Measurements from ENCODE around the gene ANKHD1. TPM values are rescaled to one million over a fixed set of nuclear protein-coding genes. Genes with fewer than 3 reads are reported as not detected.
"Not testable (repeated sequence)": the region's sequence is repeated elsewhere in the genome, so short reads cannot be mapped to it uniquely, and the experiment has no call there.

ANKHD1 gene
- total RNA-seq, 2 donors from 2014 or later = 118 to 140 TPM

DNA sequence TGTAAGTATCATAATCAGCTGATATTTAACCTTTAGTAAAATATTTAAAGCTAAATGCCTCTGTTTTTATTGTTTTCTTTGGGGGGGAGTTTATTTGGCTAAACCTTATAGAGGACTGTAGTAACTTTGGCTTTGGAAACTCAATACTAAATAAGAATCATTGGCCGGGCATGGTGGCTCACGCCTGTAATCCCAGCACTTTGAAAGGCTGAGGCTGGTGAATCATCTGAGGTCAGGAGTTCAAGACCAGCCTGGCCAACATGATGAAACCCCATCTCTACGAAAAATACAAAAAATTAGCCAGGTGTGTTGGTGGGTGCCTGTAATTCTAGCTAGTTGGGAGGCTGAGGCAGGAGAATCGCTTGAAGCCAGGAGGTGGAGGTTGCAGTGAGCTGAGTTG is 86.5 kb downstream of the ANKHD1 start:
- ATAC-seq; intact Hi-C loops (cut with DNase I, micrococcal nuclease); DNase-seq: not testable (repeated sequence)

DNA sequence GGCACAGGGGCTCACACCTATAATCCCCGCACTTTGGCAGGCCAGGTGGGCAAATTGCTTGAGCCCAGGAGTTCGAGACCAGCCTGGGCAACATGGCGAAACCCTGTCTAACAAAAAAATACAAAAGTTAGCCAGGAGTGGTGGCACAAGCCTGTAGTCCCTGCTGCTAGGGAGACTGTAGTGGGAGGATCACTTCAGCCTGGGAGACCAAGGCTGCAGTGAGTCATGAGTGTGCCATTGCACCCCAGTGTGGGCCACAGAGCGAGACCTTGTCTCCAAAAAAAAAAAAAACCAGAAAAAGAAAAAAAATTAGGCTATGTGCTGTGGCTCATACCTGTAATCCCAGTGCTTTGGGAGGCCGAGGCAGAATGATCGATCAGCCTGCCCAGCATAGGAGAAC is 87.3 kb downstream of the ANKHD1 start:
- no peak for DNase-seq
- intact Hi-C loops (cut with DNase I, micrococcal nuclease) = no loop called here
- no peak for ATAC-seq

DNA sequence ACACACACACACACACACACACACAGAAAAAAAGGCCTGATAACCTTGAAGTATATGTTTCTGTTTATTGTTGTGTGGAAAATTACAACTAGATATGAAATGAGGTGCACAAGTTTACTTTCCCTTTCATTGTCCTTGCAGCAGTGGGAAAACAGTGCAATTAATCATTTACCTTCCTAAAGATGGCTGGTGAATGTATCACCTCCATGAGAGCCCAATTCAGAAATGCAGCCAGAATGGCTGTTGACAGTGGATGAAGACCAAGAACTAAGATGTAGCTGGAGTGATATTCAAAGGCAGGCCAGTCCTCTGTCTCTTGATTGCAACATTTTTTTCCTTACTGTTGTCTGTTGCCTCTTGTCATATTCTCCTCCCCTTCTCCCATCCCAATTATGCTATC is 96.3 kb downstream of the ANKHD1 start:
- intact Hi-C loops (cut with DNase I, micrococcal nuclease) = no loop called here
- ATAC-seq (peak; percentile 29), DNase-seq (no peak)

DNA sequence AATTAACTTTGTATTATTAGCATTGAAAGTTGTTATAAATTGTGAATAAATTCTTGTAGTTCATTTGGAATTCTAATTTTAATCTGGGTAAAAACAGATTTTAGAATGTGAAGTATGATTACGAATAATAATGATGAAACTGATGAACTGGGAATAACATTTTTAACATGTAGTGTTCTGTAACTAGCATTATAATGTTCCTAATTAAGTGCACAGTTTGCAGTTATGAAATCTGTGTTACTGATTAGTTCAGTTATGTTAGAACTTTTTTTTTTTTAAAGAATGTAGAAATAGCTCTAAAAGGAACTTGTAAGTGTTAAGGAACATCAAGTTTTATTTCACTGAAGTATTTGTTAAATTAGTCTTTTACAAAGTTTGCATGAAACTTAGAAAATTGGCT is 97.0 kb downstream of the ANKHD1 start:
- ATAC-seq (no peak), DNase-seq (no peak)
- intact Hi-C loops (cut with DNase I, micrococcal nuclease) = no loop called here

DNA sequence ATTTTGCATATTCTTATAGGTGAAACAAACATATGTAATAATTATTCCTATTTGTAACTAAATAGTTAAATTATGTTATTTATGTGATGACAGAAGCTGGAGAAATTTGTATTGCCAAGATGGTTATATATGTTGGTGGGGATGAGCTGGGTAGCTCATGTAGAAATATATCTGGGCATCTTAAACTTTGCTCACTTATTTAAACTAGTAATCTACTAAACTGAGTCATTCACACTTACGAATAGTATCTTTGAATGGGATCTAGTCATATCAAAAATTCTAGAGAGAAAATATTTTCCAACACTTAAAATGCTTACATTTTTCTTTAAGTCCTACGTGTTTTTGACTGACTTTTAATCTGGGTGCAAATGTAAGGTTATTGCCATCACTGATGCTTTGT is 101.2 kb downstream of the ANKHD1 start:
- no peak for DNase-seq
- ATAC-seq = no peak
- intact Hi-C loops (cut with DNase I, micrococcal nuclease) = no loop called here

DNA sequence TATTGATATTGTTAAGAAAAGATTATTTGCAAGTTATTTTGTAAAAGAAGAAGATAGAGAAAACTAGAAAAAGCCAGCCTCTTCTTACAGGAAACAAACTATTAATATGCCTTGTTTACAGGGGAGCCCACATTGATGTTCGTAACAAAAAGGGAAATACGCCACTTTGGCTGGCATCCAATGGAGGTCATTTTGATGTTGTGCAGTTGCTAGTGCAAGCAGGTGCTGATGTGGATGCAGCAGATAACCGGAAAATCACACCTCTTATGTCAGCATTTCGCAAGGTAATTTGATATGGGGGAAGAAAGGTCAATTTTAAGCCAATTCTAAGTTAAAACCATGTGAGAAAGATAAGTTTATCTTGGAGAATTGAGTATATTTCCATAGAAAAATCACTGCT is 108.3 kb downstream of the ANKHD1 start:
- DNase-seq = no peak
- no peak for ATAC-seq
- intact Hi-C loops (cut with DNase I, micrococcal nuclease) = no loop called here

DNA sequence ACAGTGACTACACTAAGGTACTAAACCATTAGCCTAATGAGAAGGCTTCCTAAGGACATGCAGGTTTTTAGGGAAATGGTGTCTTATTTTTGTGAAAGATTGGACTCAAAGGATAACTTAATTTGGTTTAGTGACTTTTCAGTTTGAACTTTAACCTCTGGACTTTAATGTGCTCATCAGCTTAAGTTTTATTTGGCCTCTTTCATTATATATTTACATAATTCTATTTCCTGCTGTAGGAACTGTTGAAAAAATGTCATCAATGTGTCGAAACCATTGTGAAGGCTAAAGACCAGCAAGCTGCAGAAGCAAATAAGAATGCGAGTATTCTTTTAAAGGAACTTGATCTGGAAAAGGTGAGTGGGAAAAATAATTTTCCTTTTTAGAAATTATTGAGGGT is 111.5 kb downstream of the ANKHD1 start:
- intact Hi-C loops (cut with DNase I, micrococcal nuclease) = no loop called here
- no peak for DNase-seq
- ATAC-seq = peak; percentile 64

DNA sequence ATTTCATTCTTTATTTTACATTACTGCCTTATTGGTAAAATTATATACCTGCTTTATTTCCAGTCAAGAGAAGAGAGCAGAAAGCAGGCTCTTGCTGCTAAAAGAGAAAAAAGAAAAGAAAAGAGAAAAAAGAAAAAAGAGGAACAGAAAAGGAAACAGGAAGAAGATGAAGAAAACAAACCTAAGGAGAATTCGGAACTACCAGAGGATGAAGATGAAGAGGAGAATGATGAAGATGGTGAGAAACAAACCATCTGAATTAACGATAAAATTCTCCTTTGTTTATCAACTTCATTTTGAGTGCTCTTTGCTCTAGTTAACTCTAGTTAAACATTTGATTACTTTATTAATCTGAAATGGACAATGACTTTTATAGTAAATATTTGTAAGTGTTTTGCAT is 122.4 kb downstream of the ANKHD1 start:
- intact Hi-C loops (cut with DNase I, micrococcal nuclease) = no loop called here
- DNase-seq (no peak), ATAC-seq (no peak)

DNA sequence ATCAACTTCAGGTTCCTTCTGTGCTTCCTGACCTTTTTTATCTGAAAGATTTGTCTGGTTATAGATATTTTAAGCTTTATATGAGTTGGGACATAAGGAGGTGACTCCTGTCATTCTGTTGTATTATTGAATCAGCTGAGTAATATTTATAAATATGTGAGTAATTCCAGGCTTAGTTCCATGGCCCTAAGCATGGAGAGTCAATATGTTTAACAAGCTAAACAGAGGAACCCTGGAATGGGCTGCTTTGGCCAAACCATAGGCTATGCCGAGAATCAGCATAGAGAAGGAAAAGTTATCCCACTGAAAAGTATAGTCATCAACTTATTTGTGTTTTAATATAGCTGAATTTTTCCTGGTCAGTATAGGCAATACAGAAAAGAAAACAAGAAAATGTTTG is 138.6 kb downstream of the ANKHD1 start:
- DNase-seq (no peak), ATAC-seq (no peak)
- intact Hi-C loops (cut with DNase I, micrococcal nuclease) = no loop called here

DNA sequence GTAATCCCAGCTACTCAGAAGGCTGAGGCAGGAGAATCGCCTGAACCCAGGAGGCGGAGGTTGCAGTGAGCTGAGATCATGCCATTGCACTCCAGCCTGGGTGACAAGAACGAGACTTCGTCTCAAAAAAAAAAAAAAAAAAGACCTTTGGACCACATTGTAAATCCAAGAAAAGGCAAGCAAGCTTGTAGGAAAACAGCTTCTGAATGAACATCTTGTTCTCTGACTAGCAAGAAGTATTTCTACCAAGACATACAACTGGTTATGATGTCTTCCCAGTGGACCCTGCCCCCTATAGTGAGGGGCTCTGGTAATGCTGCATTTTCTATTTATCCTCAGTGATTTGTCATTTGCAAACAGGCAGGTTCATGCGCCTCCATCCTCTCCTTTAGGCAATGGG is 141.3 kb downstream of the ANKHD1 start:
- DNase-seq = no peak
- intact Hi-C loops (cut with DNase I, micrococcal nuclease) = no loop called here
- ATAC-seq = peak; percentile 8

DNA sequence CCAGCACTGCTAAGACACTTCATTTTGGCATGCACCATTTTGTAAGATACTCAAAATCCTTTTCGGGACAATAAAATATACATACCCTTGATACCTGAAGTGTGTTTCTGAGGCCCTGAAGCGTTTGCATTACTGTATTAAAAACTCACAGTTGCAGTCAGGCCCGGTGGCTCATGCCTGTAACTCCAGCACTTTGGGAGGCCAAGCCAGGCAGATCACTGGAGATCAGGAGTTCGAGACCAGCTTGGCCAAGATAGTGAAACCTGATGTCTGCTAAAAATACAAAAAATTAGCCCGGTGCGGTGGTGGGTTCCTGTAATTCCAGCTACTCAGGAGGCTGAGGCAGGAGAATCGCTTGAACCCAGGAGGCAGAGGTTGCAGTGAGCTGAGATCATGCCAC is 143.4 kb downstream of the ANKHD1 start:
- DNase-seq (no peak), ATAC-seq (no peak)
- intact Hi-C loops (cut with DNase I, micrococcal nuclease) = loop anchor here in 1 of 2 donors (5.0 kb wide), 1 partner anchor 97 kb away; no protein-coding TSS in a partner anchor

DNA sequence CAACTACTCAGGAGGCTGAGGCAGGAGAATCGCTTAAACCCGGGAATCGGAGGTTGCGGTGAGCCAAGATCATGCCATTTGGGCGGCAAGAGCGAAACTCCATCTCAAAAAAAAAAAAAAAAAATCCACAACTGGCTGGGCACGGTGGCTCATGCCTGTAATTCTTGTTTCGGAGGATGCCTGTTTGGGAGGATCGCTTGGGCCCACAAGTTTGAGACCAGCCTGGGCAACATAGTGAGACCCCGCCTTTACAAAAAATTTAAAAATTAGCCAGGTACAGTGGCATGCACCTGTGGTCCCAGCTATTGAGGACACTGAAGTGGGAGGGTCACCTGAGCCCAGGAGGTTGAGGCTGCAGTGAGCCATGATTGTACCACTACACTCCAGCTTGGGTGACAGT is 144.0 kb downstream of the ANKHD1 start:
- DNase-seq (no peak), ATAC-seq (no peak)
- intact Hi-C loops (cut with DNase I, micrococcal nuclease) = loop anchor here in 1 of 2 donors (5.0 kb wide), 1 partner anchor 97 kb away; no protein-coding TSS in a partner anchor

DNA sequence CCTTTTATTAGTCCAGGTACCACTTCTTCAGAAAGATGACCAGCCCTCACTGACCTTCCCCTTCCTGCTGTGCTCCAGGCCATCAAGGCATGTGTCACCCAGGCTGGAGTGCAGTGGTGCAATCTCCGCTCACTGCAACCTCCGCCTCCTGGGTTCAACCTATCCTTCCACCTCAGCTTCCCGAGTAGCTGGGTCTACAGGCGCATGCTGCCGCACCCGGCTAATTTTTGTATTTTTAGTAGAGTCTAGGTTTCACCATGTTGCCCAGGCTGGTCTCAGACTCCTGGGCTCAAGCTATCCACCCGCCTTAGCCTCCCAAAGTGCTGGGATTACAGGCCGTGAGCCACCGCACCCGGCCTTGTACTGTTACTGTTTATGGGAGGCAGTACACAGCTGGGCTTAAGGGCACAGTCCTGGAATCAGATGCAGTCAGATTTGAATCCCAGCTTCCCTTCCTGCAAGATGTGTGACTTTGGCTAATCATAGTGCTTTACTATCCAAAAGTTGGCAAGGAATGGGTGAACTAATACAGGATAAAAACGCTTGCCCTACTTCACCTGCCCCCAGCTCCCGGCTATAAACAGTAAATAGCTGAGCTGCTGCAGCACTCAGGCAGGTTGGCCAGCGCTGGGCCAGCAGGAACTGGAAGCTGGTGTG is 145.3 kb downstream of the ANKHD1 start:
- intact Hi-C loops (cut with DNase I, micrococcal nuclease) = loop anchor here in 1 of 2 donors (5.0 kb wide), 1 partner anchor 95 kb away; no protein-coding TSS in a partner anchor
- peak; percentile 27 for ATAC-seq
- DNase-seq = peak; percentile 42 to 70

DNA sequence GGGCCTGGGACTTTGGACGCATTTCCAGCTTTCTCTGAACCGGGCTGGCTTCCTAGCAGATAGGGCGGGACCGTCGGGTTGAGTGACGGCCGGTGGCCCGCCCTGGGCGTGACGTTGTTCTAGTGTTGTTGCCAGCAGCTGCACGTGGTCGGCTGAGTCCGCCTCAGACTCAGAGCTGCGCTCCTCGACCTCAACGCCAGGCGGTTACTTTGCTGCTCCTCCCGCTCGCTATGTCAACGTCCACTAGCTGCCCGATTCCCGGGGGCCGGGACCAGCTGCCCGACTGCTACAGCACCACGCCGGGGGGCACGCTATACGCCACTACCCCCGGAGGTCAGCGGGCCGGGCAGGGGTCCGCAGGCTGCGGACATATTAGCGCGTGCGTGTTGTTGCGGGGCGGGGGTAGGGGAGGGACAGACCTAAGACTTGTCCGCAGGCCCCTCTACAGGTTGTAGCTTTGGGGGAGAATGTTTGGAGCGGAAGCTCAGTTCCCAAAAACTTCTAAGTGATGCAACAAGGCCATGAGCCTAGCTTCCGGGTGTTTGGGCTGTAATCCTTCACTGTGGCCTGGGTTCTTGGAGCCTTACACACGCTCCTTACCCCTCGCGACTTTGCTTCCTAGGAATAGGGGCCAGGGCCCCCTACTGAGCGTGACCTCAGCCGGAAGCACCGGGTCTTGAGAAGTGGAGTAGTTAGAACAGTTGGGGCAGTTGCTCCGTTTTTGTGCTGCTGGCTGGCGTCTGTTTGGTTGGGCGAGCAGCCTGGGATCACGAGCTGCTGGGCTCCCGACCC is 146.1 kb downstream of the ANKHD1 start, which contains the start of gene EIF4EBP3:
Gene EIF4EBP3, plus strand, starts transcription at position 155 of the 792 bp plus-strand sequence. Its CDS starts 76 bp downstream, at position 231.
- DNase-seq = peak; percentile 98
- peak; percentile 84 for ATAC-seq
- intact Hi-C loops (cut with DNase I, micrococcal nuclease) = loop anchor here in 1 of 2 donors (5.0 kb wide), 1 partner anchor 95 kb away; no protein-coding TSS in a partner anchor

DNA sequence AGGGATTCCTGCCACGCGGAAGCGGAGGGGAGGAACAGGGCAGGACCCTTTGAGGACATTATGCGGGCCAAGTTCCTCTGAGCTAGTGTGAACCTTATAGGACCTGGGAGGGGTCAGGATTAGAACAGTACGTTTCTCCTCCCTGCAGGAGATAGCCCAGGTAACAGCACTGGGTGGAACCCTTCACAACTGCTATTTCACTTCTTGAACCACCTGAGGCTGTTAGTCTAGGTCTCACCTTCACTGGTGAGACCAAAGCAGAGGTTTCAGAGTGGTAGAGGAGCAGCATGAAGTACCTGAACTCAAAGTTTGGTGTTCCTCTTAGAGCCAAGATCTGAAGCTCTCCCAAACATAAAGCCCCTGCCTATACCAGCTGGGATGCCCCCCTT is 146.7 kb downstream of the ANKHD1 start:
- peak in 1 of 2 donors; percentile 91 for DNase-seq

DNA sequence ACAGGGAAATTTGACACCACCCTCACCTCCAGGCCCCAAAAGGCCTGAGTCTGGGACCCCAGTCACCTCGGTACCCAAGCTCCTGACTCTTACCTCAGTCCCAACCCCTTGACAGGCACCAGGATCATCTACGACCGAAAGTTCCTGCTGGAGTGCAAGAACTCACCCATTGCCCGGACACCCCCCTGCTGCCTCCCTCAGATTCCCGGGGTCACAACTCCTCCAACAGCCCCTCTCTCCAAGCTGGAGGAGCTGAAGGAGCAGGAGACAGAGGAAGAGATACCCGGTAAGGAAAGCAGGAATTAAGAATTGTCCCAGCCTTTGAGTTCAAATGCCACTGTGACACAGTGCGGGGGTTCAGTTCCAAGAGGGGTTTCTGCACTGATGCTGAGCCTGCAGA is 147.2 kb downstream of the ANKHD1 start:
- intact Hi-C loops (cut with DNase I, micrococcal nuclease) = loop anchor here in 1 of 2 donors (5.0 kb wide), 1 partner anchor 94 kb away; no protein-coding TSS in a partner anchor
- no peak for ATAC-seq
- DNase-seq = no peak

More for the DNA sequence above, 146.7 kb downstream of the ANKHD1 start:
- ATAC-seq = peak; percentile 71
- intact Hi-C loops (cut with DNase I, micrococcal nuclease) = loop anchor here in 1 of 2 donors (5.0 kb wide), 1 partner anchor 94 kb away; no protein-coding TSS in a partner anchor

DNA sequence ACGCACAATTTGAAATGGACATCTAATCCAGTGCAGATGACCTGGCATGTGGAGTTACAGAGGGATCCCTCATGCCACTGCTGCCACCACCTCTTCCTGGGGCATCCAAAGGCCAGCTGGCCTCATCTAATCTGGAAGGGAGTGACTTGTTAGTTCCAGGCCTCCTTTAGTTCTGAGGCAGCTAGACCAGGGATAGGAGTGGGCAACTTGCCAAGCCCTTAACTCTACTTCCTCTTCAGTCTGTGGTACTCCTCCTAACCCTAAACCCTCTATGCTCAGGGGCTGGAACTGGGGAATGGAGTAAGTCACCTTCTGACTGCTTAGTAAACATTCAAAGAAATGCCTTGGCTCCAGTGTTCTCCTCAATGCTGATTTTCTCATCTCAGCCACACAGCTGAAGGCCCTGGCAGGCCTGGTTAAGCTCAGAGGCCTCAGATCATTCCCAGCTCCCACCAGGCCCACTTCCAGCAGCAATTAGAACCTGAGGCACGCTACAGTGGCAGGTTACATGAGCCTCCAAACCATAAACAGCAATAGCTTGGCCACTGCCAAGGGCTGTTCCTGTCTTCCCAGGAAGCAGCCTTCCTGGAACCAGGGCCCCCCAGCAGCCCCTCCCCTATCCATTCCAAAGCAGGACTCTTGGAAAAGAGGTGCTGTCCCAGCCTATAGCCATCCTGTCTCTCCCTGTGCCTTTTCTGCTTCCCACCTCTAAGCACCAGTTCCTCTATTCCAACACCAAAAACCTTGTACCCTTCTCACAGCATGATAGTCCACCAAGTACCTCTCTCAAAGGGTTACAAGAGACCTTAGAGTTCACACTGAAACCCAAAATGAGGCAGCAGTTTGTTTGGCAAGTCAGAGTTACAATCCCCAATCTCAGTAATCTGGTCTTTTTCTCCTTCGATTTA is 147.9 kb downstream of the ANKHD1 start:
- ATAC-seq (peak; percentile 14), DNase-seq (peak; percentile 69 to 85)
- intact Hi-C loops (cut with DNase I, micrococcal nuclease) = loop anchor here in 1 of 2 donors (5.0 kb wide), 1 partner anchor 93 kb away; no protein-coding TSS in a partner anchor

DNA sequence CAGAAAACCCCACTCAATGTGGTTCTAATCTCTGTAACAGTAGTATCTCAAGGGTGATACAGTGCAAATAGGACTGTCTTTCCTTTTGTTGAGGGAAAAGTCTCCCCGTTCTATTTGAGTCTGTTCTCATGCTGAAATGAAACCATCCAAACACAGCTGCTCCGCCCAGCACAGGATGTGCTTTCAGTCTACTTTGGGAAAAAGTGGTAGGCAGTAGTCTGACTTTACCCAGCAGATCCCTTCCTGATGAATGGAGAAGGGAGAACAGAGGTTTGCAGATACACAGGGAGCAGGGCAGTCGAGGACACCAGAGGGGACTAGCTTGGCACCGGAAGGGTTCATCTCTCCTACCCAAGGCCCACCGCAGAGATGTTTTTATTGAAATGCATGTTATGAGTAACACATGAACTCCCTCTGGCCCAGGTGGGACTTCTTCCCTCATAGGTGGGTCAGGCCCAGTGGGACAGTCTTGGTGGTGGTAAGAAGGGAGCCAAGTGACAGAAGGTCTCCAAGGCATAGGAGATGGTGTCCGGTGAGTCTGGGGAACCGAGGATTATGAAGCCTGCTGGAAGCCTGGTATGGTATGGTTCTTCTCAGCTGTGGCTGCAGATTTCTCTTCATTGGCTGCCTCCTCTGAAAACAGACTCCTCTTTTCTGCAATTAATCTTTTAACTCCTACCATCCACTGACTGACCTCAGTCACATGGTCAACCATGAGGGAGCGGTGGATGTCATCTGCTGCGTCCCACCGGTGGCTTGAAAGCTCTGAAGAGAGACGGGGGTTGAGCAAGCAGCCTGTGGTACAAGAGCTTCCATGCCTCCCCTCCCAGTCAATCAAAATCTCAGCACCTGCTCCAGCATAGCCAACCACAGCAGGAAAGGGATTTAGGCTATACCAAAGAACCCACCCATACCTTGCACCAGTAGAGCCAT is 148.8 kb downstream of the ANKHD1 start:
- DNase-seq (no peak), ATAC-seq (no peak)
- intact Hi-C loops (cut with DNase I, micrococcal nuclease) = no loop called here

Measured in left colon (tissue), 2 donors.